ENCODE results near the gene ZNF571. TPM values are rescaled to one million over a fixed set of nuclear protein-coding genes. Genes with fewer than 3 reads are reported as not detected.

ZNF571 gene
- total RNA-seq, 1 donor from 2014 or later = 6.1 TPM

GRCh38 chr19:37551129-37551993, 43.2 kb downstream of the ZNF571 start:
- peak overlapping the region; percentile 87 for H3K4me3 Mint-ChIP-seq (ENCODE audit: unreplicated experiment)
- peak overlapping the region; percentile 77 for H3K27ac Mint-ChIP-seq (ENCODE audit: unreplicated experiment)
- H3K9me3 Mint-ChIP-seq (ENCODE audit: unreplicated experiment) = peaks cover 30% of the 10 kb centered on the region
- H3K27me3 Mint-ChIP-seq (ENCODE audit: unreplicated experiment) = peaks cover 7% of the 10 kb centered on the region
- TF ChIP-seq, protein P1, sequence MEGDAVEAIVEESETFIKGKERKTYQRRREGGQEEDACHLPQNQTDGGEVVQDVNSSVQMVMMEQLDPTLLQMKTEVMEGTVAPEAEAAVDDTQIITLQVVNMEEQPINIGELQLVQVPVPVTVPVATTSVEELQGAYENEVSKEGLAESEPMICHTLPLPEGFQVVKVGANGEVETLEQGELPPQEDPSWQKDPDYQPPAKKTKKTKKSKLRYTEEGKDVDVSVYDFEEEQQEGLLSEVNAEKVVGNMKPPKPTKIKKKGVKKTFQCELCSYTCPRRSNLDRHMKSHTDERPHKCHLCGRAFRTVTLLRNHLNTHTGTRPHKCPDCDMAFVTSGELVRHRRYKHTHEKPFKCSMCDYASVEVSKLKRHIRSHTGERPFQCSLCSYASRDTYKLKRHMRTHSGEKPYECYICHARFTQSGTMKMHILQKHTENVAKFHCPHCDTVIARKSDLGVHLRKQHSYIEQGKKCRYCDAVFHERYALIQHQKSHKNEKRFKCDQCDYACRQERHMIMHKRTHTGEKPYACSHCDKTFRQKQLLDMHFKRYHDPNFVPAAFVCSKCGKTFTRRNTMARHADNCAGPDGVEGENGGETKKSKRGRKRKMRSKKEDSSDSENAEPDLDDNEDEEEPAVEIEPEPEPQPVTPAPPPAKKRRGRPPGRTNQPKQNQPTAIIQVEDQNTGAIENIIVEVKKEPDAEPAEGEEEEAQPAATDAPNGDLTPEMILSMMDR (IDR thresholded peaks at IDR 0.05; ENCODE audit: partially characterized antibody, unreplicated experiment) = no peak
- H3K36me3 Mint-ChIP-seq (ENCODE audit: unreplicated experiment) = peaks cover 47% of the 10 kb centered on the region
- H3K4me1 Mint-ChIP-seq (ENCODE audit: low read depth, unreplicated experiment) = no peaks in the 10 kb centered on the region
- DNase-seq = peak; percentile 51

DNA sequence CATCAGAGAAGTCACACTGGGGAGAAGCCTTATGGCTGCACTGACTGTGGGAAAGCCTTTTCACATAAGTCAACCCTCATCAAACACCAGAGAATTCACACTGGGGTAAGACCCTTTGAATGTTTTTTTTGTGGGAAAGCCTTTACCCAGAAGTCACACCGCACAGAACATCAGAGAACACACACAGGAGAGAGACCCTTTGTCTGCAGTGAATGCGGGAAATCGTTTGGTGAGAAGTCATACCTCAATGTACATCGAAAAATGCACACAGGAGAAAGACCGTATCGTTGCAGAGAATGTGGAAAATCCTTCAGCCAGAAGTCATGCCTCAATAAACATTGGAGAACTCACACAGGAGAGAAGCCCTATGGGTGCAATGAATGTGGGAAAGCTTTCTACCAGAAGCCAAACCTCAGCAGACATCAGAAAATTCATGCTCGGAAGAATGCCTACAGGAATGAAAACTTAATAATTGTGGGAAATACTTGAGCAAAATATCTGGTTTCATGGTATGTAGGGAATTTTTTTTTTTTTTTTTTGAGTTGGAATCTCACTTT, 57.1 kb downstream of the ZNF571 start:
- Mint-ChIP-seq H3K4me3 (ENCODE audit: unreplicated experiment) (no peak overlapping the region), H3K9me3 (ENCODE audit: unreplicated experiment) (peaks cover 26% of the 10 kb centered on the region), H3K27me3 (ENCODE audit: unreplicated experiment) (peaks cover 6% of the 10 kb centered on the region), H3K27ac (ENCODE audit: unreplicated experiment) (no peak overlapping the region), H3K4me1 (ENCODE audit: low read depth, unreplicated experiment) (no peaks in the 10 kb centered on the region), H3K36me3 (ENCODE audit: unreplicated experiment) (peaks cover 46% of the 10 kb centered on the region)
- TF ChIP-seq, protein P1 (IDR thresholded peaks at IDR 0.05; ENCODE audit: partially characterized antibody, unreplicated experiment) = no peak
- no peak for DNase-seq

DNA sequence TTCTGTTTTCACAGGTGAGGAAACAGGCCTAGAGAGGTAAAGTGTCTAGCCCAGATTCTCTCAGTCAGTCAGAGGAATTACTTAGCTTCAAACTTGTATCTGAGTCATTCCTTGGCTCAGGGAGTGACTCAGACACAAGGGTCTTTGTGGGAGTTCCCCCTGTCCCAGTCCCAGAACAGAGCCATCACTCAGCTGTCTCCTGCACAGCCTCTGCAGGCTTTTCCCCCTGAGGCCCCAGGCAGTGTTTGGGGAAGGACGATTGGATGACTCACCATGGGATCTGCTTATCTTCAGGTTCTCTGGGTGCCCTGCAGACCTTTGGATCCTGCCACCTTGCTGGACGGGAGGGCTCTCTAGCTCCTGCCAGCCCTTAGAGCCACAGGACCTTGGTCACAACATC, 74.7 kb downstream of the ZNF571 start:
- no peak for DNase-seq
- Mint-ChIP-seq H3K9me3 (ENCODE audit: unreplicated experiment) (peaks cover 3% of the 10 kb centered on the region), H3K4me1 (ENCODE audit: low read depth, unreplicated experiment) (no peaks in the 10 kb centered on the region), H3K27me3 (ENCODE audit: unreplicated experiment) (peaks cover 2% of the 10 kb centered on the region), H3K27ac (ENCODE audit: unreplicated experiment) (no peak overlapping the region), H3K36me3 (ENCODE audit: unreplicated experiment) (peaks cover 34% of the 10 kb centered on the region), H3K4me3 (ENCODE audit: unreplicated experiment) (no peak overlapping the region)
- TF ChIP-seq, protein P1 (IDR thresholded peaks at IDR 0.05; ENCODE audit: partially characterized antibody, unreplicated experiment) = no peak

Other genes starting within 250 kb of the ZNF571 start
- gene ZNF527, start 223.7 kb downstream of the ZNF571 start, total RNA-seq (ENCODE audit: unreplicated experiment) = 11.6 TPM
- gene ZNF569, start 127.3 kb downstream of the ZNF571 start, total RNA-seq (ENCODE audit: unreplicated experiment) = 11.8 TPM
- gene ZNF570, start 125.4 kb downstream of the ZNF571 start, total RNA-seq (ENCODE audit: unreplicated experiment) = 14.5 TPM
- 19.4 TPM for gene ZNF793, start 87.9 kb downstream of the ZNF571 start, total RNA-seq (ENCODE audit: unreplicated experiment)
- 2.7 TPM for gene ZNF540, start 84 bp upstream of the ZNF571 start, total RNA-seq (ENCODE audit: unreplicated experiment)
- gene ZFP30, start 60.7 kb upstream of the ZNF571 start, total RNA-seq (ENCODE audit: unreplicated experiment) = 35.9 TPM
- 12.7 TPM for gene ZNF607, start 125.0 kb upstream of the ZNF571 start, total RNA-seq (ENCODE audit: unreplicated experiment)
- 12.2 TPM for gene ZNF573, start 184.8 kb upstream of the ZNF571 start, total RNA-seq (ENCODE audit: unreplicated experiment)